Keratinocyte (primary cell): ENCODE data around the gene RIMS4. TPM values are rescaled to one million over a fixed set of nuclear protein-coding genes. Genes with fewer than 3 reads are reported as not detected.

Experiments used
- DNase-seq: peaks from one replicate; pipeline ENCODE4 v3.0.0-alpha.2; 2011; ENCODE audit warnings: low read depth, missing footprints, low spot score
- FAIRE-seq: peaks from 2 replicates; lab custom pipeline; 2011; peaks lifted over from hg19 to GRCh38; lab: Jason Lieb, UNC
- H2AFZ ChIP-seq: 2 replicates; pipeline ENCODE4 v1.6.0; 2012; ENCODE audit warnings: low read length, control low read depth, inconsistent platforms; ENCODE audit not compliant: control insufficient read depth
- H3K27ac ChIP-seq: 2 replicates; pipeline ENCODE4 v1.5.1; 2011; ENCODE audit warnings: low read length; ENCODE audit not compliant: control insufficient read depth, insufficient read depth
- H3K27me3 ChIP-seq: 3 replicates; pipeline ENCODE4 v1.6.0; 2011; ENCODE audit warnings: low read length; ENCODE audit not compliant: control insufficient read depth, insufficient read depth; ENCODE audit errors: extremely low read depth
- H3K36me3 ChIP-seq, 2 experiments: 2 replicates in 1 of 2; 3 replicates in 1 of 2; pipeline ENCODE4 v1.5.1; 2011; ENCODE audit warnings: low read length in 2 of 2, mild to moderate bottlenecking in 1 of 2; ENCODE audit not compliant: control insufficient read depth in 2 of 2, insufficient read depth in 2 of 2; ENCODE audit errors: extremely low read depth in 1 of 2
- H3K4me1 ChIP-seq: 3 replicates; pipeline ENCODE4 v1.5.1; 2011; ENCODE audit warnings: low read length; ENCODE audit not compliant: control insufficient read depth, insufficient read depth; ENCODE audit errors: extremely low read depth
- H3K4me2 ChIP-seq: 3 replicates; pipeline ENCODE4 v1.6.0; 2011; ENCODE audit warnings: low read depth, low read length; ENCODE audit not compliant: control insufficient read depth, insufficient read depth; ENCODE audit errors: extremely low read depth
- H3K4me3 ChIP-seq, 3 experiments: fragments of 200-600 bp in 1 of 3; sonication (generic) in 1 of 3; 2 replicates in 2 of 3; 3 replicates in 1 of 3; pipeline ENCODE4 v1.5.1; 2011 to 2016; ENCODE audit warnings: low read length in 3 of 3, mild to moderate bottlenecking in 3 of 3, control low read depth in 2 of 3, inconsistent platforms in 1 of 3, low read depth in 1 of 3, mixed read lengths in 1 of 3, mixed run types in 1 of 3, moderate library complexity in 1 of 3; ENCODE audit not compliant: control insufficient read depth in 2 of 3, insufficient read depth in 2 of 3; ENCODE audit errors: extremely low read depth in 1 of 3
- H3K79me2 ChIP-seq: 2 replicates; pipeline ENCODE4 v1.6.0; 2012; ENCODE audit warnings: low read length; ENCODE audit not compliant: control insufficient read depth, insufficient read depth
- H3K9ac ChIP-seq: 3 replicates; pipeline ENCODE4 v1.6.0; 2011; ENCODE audit warnings: low read length; ENCODE audit not compliant: control insufficient read depth, insufficient read depth; ENCODE audit errors: extremely low read depth
- H3K9me1 ChIP-seq: 3 replicates; pipeline ENCODE4 v1.6.0; 2011; ENCODE audit warnings: low read length; ENCODE audit not compliant: control insufficient read depth, insufficient read depth; ENCODE audit errors: extremely low read depth
- H3K9me3 ChIP-seq: 2 replicates; pipeline ENCODE4 v1.5.1; 2012; ENCODE audit warnings: low read depth, low read length; ENCODE audit not compliant: control insufficient read depth
- H4K20me1 ChIP-seq: 3 replicates; pipeline ENCODE4 v1.6.0; 2011; ENCODE audit warnings: low read length; ENCODE audit not compliant: control insufficient read depth, insufficient read depth; ENCODE audit errors: extremely low read depth
- EZH2 ChIP-seq: IDR thresholded peaks from one replicate; pipeline ENCODE4 v1.6.1; 2012; ENCODE audit warnings: inconsistent platforms, mild to moderate bottlenecking, low read length, moderate library complexity
- dilution Hi-C: fragments of 300-500 bp; cut with MboI; formaldehyde crosslinking; loops from one replicate; pipeline ENCODE4 v1.7.0; 2020; ENCODE audit warnings: low sequenced_read_pairs; ENCODE audit not compliant: extremely low pct_ligation_motif_present
- polyA plus RNA-seq, 5 experiments: library from polyadenylated mRNA; depleted of rRNA in 3 of 5; stranded (reverse) in 3 of 5; stranded (forward) in 1 of 5; unstranded in 1 of 5; fragments of >200 nt; gene quantifications; 1 replicate in 1 of 5; 2 replicates in 3 of 5; 3 replicates in 1 of 5; pipeline versions ENCODE4 v1.2.1 to v1.2.3, GENCODE V29; 2011 to 2012; ENCODE audit warnings: missing spikeins in 2 of 5, low read depth in 1 of 5, low replicate concordance in 1 of 5
- TF ChIP-seq, protein P1 (sequence below), 3 experiments: IDR thresholded peaks in 1 of 3; conservative IDR thresholded peaks in 1 of 3; optimal IDR thresholded peaks in 1 of 3; 2 replicates in 2 of 3; 3 replicates in 1 of 3; pipeline versions ENCODE3 to v1.5.1; 2011; ENCODE audit warnings: low read length in 3 of 3, mild to moderate bottlenecking in 3 of 3, moderate library complexity in 2 of 3, control low read depth in 1 of 3, inconsistent platforms in 1 of 3; ENCODE audit not compliant: insufficient read depth in 2 of 3; ENCODE audit errors: extremely low read depth in 1 of 3

Gene RIMS4
- polyA plus RNA-seq, 1 donor (not counting 4 experiments of a cell fraction or from before 2014, with no cell fraction given): not detected

DNA sequence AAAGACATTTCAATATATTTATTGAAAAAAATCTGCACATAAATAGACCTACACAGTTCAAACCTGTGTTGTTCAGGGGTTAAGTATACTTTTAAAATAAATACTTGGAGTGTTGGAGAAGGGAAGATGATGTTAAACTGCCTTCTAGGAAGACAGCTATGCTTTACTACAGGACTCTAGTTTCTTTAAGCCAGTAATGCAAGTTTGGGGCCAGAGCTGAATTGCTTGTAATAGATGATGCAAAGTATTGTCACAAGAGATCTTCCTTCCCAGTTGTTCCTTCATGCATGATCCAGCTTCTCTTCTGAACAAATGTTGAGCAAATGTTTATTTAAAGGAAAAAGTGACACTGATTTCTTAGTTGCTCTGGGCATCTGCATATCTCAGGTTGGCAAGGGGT lies 20.2 kb upstream of the RIMS4 start:
- no peak for TF ChIP-seq EZH2
- TF ChIP-seq, protein P1, sequence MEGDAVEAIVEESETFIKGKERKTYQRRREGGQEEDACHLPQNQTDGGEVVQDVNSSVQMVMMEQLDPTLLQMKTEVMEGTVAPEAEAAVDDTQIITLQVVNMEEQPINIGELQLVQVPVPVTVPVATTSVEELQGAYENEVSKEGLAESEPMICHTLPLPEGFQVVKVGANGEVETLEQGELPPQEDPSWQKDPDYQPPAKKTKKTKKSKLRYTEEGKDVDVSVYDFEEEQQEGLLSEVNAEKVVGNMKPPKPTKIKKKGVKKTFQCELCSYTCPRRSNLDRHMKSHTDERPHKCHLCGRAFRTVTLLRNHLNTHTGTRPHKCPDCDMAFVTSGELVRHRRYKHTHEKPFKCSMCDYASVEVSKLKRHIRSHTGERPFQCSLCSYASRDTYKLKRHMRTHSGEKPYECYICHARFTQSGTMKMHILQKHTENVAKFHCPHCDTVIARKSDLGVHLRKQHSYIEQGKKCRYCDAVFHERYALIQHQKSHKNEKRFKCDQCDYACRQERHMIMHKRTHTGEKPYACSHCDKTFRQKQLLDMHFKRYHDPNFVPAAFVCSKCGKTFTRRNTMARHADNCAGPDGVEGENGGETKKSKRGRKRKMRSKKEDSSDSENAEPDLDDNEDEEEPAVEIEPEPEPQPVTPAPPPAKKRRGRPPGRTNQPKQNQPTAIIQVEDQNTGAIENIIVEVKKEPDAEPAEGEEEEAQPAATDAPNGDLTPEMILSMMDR (optimal IDR thresholded peaks at IDR 0.05 in 1 of 3, IDR thresholded peaks at IDR 0.05 in 1 of 3, conservative IDR thresholded peaks at IDR 0.05 in 1 of 3; ENCODE audit: extremely low read depth in 1 of 3, insufficient read depth in 2 of 3, low read length in 3 of 3): no peak
- FAIRE-seq: no peak
- dilution Hi-C loops: no loop called here

DNA sequence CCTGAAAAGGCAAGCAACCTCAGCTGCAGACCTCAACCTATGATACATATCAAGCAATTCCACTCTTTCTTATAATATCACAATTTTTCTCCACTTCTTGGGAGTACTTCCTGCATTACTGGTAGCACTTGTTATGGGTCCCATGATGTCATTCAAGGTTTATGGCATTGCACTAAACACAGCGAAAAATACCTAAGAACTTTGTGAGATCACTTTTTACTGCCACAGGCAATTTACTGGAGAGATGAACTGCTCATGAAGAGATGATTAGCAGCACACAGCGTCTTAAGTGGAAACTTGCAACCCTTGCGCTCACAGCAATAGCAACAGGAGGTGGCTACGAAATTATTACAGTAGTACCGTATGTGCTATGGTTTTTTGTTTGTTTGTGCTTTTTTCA lies 19.3 kb upstream of the RIMS4 start:
- Histone ChIP-seq H3K9me1 (no peaks in the 10 kb centered on the region), H4K20me1 (no peaks in the 10 kb centered on the region), H3K9me3 (no peaks in the 10 kb centered on the region), H3K9ac (no peak overlapping the region), H3K79me2 (no peaks in the 10 kb centered on the region), H3K4me2 (no peak overlapping the region), H2AFZ (no peak overlapping the region), H3K36me3 (no peaks in the 10 kb centered on the region), H3K4me1 (no peaks in the 10 kb centered on the region), H3K27me3 (peaks cover 3% of the 10 kb centered on the region), H3K27ac (no peak overlapping the region), H3K4me3 (no peak overlapping the region)
- FAIRE-seq (no peak), DNase-seq (no peak)
- TF ChIP-seq, protein P1 (optimal IDR thresholded peaks at IDR 0.05 in 1 of 3, IDR thresholded peaks at IDR 0.05 in 1 of 3, conservative IDR thresholded peaks at IDR 0.05 in 1 of 3; ENCODE audit: extremely low read depth in 1 of 3, insufficient read depth in 2 of 3, low read length in 3 of 3): no peak
- TF ChIP-seq EZH2: no peak
- dilution Hi-C loops: no loop called here

More for the DNA sequence above, 20.2 kb upstream of the RIMS4 start:
- no peaks in the 10 kb centered on the region for H4K20me1 ChIP-seq
- H3K9me1 ChIP-seq: no peaks in the 10 kb centered on the region
- no peak overlapping the region for H2AFZ ChIP-seq
- no peaks in the 10 kb centered on the region for H3K79me2 ChIP-seq
- H3K4me1 ChIP-seq: no peaks in the 10 kb centered on the region
- H3K4me2 ChIP-seq: no peak overlapping the region
- peaks cover 10% of the 10 kb centered on the region for H3K27me3 ChIP-seq
- H3K9ac ChIP-seq: no peak overlapping the region
- H3K27ac ChIP-seq: no peak overlapping the region
- H3K9me3 ChIP-seq: no peaks in the 10 kb centered on the region
- H3K4me3 ChIP-seq: no peak overlapping the region
- no peaks in the 10 kb centered on the region for H3K36me3 ChIP-seq
- DNase-seq: no peak
